ENCODE measurements around the gene NCOR2. TPM values are rescaled to one million over a fixed set of nuclear protein-coding genes. Genes with fewer than 3 reads are reported as not detected.

The NCOR2 gene
- total and polyA plus RNA-seq, 10 of the 15 experiments (the other 5 are each of a cell fraction or from before 2014, with no cell fraction given), result 0.43 to 179 (median 14.9) TPM

DNA sequence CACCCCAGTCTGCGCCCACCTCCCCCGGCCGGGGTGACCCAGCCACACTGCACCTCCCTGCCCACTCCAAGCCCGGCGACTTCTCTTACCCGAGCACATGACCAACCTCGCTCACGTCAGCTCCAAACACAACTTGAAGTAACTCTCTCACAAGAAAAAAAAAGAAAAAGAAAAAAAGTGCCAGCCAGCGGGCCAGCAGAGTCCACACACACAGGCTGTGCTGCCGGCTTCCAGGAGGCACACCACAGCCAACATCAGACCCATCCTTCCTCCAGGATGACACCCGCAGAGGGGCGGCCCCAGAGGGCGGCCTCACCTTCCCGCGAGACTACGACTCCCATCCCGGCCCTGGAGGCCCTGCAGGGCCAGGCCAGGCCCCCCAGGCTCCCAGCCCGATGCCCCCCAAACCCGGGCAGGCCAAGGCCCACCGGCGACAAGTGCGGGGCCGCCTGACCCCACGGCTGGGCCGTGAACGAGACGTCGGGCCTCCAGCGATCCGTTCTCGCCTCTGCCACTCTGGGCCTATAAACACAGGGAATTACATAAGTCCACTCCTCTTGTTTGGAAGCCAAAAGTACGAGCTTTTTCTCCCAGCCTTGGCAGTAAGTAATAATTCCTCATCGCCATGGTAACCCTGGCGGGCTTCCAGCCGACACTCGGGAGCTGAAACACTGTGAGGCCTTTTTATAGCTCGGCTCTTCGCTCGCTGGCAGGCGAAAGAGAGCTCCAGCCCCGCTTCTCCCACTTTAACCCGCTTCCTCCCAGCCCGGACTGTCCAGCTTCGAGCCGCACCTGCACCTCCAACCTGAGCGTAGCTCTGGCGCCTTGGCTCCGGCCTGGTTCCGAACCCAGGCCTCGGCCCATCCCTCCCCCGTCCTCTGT, 49.1 kb downstream of the NCOR2 start:
- Histone ChIP-seq H3K79me2 (ENCODE audit: control insufficient read depth, insufficient read depth, low read length) (peaks cover 24% of the 10 kb centered on the region), H2AFZ (ENCODE audit: control insufficient read depth, low read depth, low read length) (no peak overlapping the region), H3K36me3 (ENCODE audit: control insufficient read depth in 2 of 2, insufficient read depth in 2 of 2, low read length in 1 of 2) (peaks cover 7 to 8% of the 10 kb centered on the region in 2 experiments; a peak in 3 of 4 replicates), H3K27me3 (replicated peaks in 1 of 2; ENCODE audit: control insufficient read depth in 2 of 2, insufficient read depth in 2 of 2, low read length in 1 of 2) (no peaks in the 10 kb centered on the region), H3K4me3 (no peak overlapping the region), H3K27ac (ENCODE audit: control insufficient read depth, insufficient read depth) (no peak overlapping the region), H4K20me1 (ENCODE audit: control insufficient read depth, insufficient read depth) (peaks cover 6% of the 10 kb centered on the region), H3K4me2 (ENCODE audit: control insufficient read depth, insufficient read depth) (no peak overlapping the region), H3K9ac (ENCODE audit: control insufficient read depth, insufficient read depth, low read length) (no peak overlapping the region), H3K4me1 (ENCODE audit: control insufficient read depth, insufficient read depth, low read length) (peaks cover 3% of the 10 kb centered on the region; the same call in 1 of the 2 replicates), H3K9me3 (replicated peaks; ENCODE audit: control insufficient read depth, insufficient read depth, low read length) (no peaks in the 10 kb centered on the region)
- CTCF ChIA-PET, result no interaction called here
- no peak for DNase-seq (ENCODE audit: low read depth, low spot score)
- intact Hi-C loops (cut with micrococcal nuclease; ENCODE audit: unreplicated experiment) (no loop called here), in situ Hi-C loops (cut with MboI) (no loop called here)
- SMC1A ChIA-PET (ENCODE audit: uncharacterized antibody, unreplicated experiment), result interaction anchor here (1.3 kb wide), 1 partner anchor 75 kb away, joined by 3 read pairs; no protein-coding TSS in a partner anchor
- TF ChIP-seq, protein P1, sequence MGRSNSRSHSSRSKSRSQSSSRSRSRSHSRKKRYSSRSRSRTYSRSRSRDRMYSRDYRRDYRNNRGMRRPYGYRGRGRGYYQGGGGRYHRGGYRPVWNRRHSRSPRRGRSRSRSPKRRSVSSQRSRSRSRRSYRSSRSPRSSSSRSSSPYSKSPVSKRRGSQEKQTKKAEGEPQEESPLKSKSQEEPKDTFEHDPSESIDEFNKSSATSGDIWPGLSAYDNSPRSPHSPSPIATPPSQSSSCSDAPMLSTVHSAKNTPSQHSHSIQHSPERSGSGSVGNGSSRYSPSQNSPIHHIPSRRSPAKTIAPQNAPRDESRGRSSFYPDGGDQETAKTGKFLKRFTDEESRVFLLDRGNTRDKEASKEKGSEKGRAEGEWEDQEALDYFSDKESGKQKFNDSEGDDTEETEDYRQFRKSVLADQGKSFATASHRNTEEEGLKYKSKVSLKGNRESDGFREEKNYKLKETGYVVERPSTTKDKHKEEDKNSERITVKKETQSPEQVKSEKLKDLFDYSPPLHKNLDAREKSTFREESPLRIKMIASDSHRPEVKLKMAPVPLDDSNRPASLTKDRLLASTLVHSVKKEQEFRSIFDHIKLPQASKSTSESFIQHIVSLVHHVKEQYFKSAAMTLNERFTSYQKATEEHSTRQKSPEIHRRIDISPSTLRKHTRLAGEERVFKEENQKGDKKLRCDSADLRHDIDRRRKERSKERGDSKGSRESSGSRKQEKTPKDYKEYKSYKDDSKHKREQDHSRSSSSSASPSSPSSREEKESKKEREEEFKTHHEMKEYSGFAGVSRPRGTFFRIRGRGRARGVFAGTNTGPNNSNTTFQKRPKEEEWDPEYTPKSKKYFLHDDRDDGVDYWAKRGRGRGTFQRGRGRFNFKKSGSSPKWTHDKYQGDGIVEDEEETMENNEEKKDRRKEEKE (IDR thresholded peaks at IDR 0.05), result no peak
- no peak for TF ChIP-seq IRF4 (IDR thresholded peaks at IDR 0.05; ENCODE audit: low read depth, low read length)
- TF ChIP-seq EZH2 (IDR thresholded peaks at IDR 0.05; ENCODE audit: borderline replicate concordance, control insufficient read depth, low read depth, low read length), result no peak
- no peak for ATAC-seq
- FAIRE-seq, result no peak
- no TSS peak for BruUV-seq (replicated peaks)
- WGBS (ENCODE audit: insufficient coverage, insufficient replicate concordance, low lambda C conversion rate, missing lambda C conversion rate), result 93% methylated on average over 40 of the region's 51 CpGs
- POLR2A ChIA-PET, result no interaction called here
- RAD21 ChIA-PET (ENCODE audit: unreplicated experiment), result interaction anchor here (1.5 kb wide), 1 partner anchor 28 kb away, joined by 4 read pairs; no protein-coding TSS in a partner anchor
